CD4-positive, alpha-beta T cell treated with Interleukin-4 for 1 hour (primary cell): Measurements from ENCODE around the gene STAT3.
"Not testable (repeated sequence)": the region's sequence is repeated elsewhere in the genome, so short reads cannot be mapped to it uniquely, and the experiment has no call there.

ENCODE experiments used
- DNase-seq, 2 donors: peaks; one replicate each; pipeline ENCODE4 v3.0.0-alpha.2; 2020 to 2022

The STAT3 gene

GRCh38 chr17:42274253-42274542 is 114.0 kb downstream of the STAT3 start:
- no peak for DNase-seq

GRCh38 chr17:42273474-42274252 is 114.6 kb downstream of the STAT3 start:
- DNase-seq = peak in 1 of 2 donors; percentile 66

DNA sequence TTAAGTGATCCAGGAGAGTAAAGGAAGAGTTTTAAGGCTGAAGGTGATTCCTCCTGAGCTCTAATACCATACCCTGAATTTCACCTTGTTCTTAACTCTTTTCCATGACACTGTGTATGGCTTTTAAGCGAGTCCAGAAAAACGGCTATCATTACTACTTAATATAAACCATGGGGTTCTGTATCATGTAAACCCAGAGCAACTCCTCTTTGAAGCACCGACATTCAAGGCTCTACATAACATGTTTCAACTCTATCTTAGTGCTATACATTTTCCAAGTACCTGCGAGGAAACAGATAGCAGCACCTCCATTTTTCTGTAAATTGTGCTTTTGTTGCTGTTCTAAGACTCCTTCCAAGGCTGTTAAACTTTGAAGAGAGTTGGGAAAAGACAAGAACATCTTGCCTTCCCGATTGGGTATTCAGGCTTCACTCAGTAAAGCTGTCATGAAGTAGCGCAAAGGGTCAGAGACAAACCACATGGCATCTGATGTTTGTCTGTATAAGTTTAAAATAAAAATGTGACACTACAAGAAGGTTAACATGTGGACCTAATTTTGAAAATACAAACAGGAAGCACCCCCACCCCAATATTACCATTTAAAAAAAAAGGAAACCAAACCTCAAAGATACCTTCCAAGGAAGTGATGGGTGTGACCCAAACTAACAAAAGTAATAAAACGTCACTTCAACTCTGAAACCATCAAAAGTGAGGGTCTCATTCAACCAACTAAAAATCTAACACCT is 115.9 kb downstream of the STAT3 start:
- DNase-seq = peak; percentile 31 to 90

GRCh38 chr17:42271779-42272035 is 116.5 kb downstream of the STAT3 start:
- DNase-seq = peak in 1 of 2 donors; percentile 27

GRCh38 chr17:42271006-42271778 is 117.0 kb downstream of the STAT3 start:
- peak in 1 of 2 donors; percentile 50 for DNase-seq

- DNase-seq = no peak
Measured at GRCh38 chr17:42270596-42270995, 117.6 kb downstream of the STAT3 start.

DNA sequence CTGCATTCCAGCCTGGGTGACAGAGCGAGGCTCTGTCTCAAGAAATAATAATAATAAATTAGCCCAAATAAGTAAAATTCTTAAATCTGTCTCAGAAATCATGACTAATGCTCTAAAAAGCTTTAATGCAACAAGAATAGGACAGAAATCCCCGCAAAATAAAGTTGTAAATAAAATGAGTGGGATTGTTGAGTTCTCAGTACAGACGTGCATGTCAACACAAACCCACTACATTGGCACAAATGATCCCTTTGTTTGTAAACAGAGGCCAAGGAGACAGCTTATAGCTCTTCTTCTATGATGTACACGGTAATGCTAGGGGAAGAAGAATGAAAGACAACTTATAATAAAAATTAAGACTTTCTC is 118.1 kb downstream of the STAT3 start:
- DNase-seq = peak in 1 of 2 donors; percentile 37

GRCh38 chr17:42268236-42268635 is 120.0 kb downstream of the STAT3 start:
- no peak for DNase-seq

DNA sequence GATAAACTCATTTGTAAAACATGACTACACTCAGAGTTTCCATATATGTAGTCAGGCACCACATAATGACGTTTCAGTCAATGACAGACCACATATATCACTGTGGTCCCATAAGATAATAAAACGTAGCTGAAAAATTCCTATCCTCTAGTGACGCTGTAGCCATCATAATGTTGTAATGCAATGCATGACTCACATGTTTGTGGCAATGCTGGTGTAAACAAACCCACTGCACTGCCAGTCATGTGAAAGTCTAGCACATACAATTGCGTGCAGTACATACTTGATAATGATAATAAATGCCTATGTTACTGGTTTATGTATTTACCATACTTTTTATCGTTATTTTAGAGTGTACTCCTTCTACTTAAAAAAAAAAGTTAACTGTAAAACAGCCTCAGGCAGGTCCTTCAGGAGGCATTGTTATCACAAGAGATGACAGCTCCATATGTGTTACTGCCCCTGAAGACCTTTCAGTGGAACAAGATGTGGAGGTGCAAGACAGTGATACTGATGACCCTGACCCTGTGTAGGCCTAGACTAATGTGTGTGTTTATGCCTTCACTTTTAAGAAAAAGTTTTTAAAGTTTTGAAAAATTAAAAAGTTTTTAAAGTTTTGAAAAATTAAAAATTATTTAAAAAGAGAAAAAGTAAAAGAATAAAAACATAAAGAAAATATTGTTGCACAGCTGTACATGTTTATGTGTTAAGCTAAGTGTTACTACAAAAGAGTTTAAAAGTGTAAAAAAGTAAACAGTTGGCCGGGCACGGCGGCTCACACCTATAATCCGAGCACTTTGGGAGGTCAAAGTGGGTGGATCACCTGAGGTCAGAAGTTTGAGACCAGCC is 121.1 kb downstream of the STAT3 start:
- DNase-seq = peak; percentile 75 to 87

DNA sequence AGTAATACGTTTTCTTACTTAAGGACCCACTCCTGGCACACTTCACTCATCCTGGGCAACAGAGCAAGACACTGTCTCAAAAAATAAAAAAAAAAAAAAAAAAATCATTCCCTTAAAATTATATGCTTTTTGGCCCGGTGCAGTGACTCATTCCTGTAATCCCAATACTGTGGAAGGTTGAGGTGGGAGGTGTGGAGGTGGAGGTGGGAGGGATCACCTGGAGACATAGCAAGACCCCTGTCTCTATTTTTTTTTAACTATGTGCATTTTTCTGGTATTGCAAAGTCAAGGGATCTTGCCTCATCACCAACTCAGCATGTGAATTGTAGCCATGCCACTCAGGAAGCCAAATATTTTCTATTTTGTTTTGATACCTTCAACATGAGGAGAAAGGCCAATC is 121.8 kb downstream of the STAT3 start:
- no peak for DNase-seq

DNA sequence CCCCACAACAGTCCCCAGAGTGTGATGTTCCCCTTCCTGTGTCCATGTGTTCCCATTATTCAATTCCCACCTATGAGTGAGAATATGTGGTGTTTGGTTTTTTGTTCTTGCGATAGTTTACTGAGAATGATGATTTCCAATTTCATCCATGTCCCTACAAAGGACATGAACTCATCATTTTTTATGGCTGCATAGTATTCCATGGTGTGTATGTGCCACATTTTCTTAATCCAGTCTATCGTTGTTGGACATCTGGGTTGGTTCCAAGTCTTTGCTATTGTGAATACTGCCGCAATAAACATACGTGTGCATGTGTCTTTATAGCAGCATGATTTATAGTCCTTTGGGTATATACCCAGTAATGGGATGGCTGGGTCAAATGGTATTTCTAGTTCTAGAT is 123.9 kb downstream of the STAT3 start:
- not testable (repeated sequence) for DNase-seq
